Heart left ventricle (tissue), 13 donors: Measurements from ENCODE around the gene PHACTR3.

ENCODE experiments used
- POLR2A ChIP-seq, 2 donors: fragments of 450-650 bp; IDR thresholded peaks; one replicate each; pipeline ENCODE4 v1.6.1; 2017; ENCODE audit warnings: antibody characterized with exemption in 2 of 2, mild to moderate bottlenecking in 2 of 2, moderate library complexity in 2 of 2
- TF ChIP-seq, protein P1 (sequence below), 12 donors: fragments of 200-600 bp; sonication (generic) in 4 of 12; IDR thresholded peaks; one replicate each; pipeline versions ENCODE4 v1.5.0 to v1.8.0; 2018 to 2022; ENCODE audit warnings: antibody characterized with exemption in 12 of 12, mild to moderate bottlenecking in 5 of 12
- donor health status: ischemic (EF 13 %, LVEDD 7.1; RV severe dilation, severe dysfunction).
- donor health status: DM: no; HTN: yes; CAD: no.
- donor health status: DM: no; HTN: no; CAD: no.
- donor health status: ischemic (EF 25% LVEDD 6.9; RV normal size, moderate dysfunction).
- donor health status: ischemic (EF 25% LVEDD 5.7; RV mildly dilated, moderate dysfunction).
- donor health status: ischemic (EF 35%, LVEDD 5.7; RV mildly dilated, moderate dysfunction).
- donor health status: nonischemic (EF 11% LVEDD 7.7; RV severe dilation, severe dysfunction).
- donor health status: DM: yes; HTN: yes; CAD: no.
- donor health status: PGD.
- donor health status: ischemic (EF 29% LVEDD 5.4; RV normal size, mild dysfunction).
- donor health status: nonischemic (EF 23%, LVEDD 6.1; RV moderate dilation, normal function).

GRCh38 chr20:59767656-59768055 is 163.3 kb downstream of the PHACTR3 start:
- TF ChIP-seq, protein P1, sequence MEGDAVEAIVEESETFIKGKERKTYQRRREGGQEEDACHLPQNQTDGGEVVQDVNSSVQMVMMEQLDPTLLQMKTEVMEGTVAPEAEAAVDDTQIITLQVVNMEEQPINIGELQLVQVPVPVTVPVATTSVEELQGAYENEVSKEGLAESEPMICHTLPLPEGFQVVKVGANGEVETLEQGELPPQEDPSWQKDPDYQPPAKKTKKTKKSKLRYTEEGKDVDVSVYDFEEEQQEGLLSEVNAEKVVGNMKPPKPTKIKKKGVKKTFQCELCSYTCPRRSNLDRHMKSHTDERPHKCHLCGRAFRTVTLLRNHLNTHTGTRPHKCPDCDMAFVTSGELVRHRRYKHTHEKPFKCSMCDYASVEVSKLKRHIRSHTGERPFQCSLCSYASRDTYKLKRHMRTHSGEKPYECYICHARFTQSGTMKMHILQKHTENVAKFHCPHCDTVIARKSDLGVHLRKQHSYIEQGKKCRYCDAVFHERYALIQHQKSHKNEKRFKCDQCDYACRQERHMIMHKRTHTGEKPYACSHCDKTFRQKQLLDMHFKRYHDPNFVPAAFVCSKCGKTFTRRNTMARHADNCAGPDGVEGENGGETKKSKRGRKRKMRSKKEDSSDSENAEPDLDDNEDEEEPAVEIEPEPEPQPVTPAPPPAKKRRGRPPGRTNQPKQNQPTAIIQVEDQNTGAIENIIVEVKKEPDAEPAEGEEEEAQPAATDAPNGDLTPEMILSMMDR (IDR thresholded peaks at IDR 0.05) = no peak
- TF ChIP-seq POLR2A (IDR thresholded peaks at IDR 0.05) = no peak
